Subcutaneous adipose tissue (tissue), 4 donors: ENCODE data around the gene TSPAN10. TPM values are rescaled to one million over a fixed set of nuclear protein-coding genes. Genes with fewer than 3 reads are reported as not detected.

Source experiments
- total RNA-seq, 4 donors: library from RNA; depleted of rRNA; stranded (reverse); fragments of >200 nt; gene quantifications; one replicate each; pipeline ENCODE4 v1.1.0, GENCODE V29; 2016
- TF ChIP-seq, protein P1 (sequence below): fragments of 450-650 bp; IDR thresholded peaks from one replicate; pipeline ENCODE4 v1.5.1; 2016; ENCODE audit warnings: low read depth, mild to moderate bottlenecking, control low read depth, antibody characterized with exemption, moderate library complexity

The TSPAN10 gene
- total RNA-seq, 4 donors from 2014 or later: 0.44 to 2.4 (median 0.68) TPM; not detected in 1

GRCh38 chr17:81646869-81647600 lies 10.0 kb downstream of the TSPAN10 start:
- TF ChIP-seq, protein P1, sequence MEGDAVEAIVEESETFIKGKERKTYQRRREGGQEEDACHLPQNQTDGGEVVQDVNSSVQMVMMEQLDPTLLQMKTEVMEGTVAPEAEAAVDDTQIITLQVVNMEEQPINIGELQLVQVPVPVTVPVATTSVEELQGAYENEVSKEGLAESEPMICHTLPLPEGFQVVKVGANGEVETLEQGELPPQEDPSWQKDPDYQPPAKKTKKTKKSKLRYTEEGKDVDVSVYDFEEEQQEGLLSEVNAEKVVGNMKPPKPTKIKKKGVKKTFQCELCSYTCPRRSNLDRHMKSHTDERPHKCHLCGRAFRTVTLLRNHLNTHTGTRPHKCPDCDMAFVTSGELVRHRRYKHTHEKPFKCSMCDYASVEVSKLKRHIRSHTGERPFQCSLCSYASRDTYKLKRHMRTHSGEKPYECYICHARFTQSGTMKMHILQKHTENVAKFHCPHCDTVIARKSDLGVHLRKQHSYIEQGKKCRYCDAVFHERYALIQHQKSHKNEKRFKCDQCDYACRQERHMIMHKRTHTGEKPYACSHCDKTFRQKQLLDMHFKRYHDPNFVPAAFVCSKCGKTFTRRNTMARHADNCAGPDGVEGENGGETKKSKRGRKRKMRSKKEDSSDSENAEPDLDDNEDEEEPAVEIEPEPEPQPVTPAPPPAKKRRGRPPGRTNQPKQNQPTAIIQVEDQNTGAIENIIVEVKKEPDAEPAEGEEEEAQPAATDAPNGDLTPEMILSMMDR: no peak

DNA sequence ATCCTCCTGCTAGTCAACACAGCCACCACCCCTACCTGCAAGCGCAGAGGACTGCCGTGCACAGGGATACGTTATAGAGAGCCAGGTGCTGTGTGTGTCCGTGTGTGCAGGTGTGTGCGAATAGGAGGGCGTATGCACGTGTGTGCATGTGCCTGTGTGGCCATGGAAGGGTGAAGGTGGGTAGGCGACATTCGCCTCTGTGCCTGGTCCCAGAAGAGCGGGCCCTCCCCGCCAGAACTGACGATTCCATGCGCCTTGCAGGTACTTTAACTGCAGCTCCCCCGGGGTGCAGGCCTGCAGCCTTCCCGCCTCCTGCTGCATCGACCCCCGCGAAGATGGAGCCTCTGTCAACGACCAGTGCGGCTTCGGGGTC lies 10.6 kb downstream of the TSPAN10 start:
- TF ChIP-seq, protein P1: no peak

DNA sequence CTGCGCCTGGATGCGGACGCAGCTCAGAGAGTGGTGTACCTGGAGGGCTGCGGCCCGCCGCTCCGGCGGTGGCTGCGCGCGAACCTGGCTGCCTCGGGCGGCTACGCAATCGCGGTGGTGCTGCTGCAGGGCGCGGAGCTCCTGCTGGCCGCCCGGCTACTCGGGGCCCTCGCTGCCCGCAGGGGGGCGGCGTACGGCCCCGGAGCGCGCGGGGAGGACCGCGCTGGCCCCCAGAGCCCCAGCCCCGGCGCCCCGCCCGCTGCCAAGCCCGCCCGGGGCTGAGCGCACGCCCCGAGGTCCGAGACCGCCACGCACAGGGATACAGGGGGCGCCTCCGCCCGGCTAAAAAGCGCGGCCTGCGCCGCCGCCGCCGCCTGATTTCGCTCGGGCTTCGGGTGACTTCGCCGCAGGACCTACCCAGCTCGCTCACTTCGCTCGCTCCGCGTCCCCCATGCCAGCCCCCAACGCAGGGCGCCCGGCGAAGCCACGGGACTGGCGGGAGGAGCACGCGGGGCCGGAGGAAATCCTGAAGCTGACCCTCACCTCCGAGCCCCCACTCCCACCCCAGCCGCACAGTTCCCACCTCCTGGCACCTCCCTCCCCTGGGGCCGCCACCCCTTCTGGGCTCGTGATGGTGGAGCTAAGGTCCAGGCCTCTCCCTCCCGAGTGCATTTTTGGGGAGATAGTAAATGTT lies 11.2 kb downstream of the TSPAN10 start:
- TF ChIP-seq, protein P1: no peak

DNA sequence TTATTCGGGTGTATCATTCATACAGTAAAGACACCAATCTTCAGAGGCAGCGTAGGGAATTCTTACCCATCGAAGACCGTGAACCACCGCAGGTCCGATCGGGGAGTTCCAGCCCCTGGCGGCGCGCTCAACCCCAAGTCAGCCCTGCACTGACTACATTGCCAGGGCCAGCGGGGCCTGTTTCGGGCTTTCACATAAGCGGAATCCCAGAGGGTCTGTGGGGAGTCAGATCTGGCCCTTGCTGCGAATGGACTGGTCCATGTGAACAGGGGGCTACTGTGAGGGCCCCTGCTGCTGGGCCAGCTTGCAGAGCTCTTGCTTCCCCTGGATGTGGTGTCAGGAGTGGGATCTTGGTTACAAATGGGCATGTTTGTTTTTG lies 11.7 kb downstream of the TSPAN10 start:
- TF ChIP-seq, protein P1: no peak

DNA sequence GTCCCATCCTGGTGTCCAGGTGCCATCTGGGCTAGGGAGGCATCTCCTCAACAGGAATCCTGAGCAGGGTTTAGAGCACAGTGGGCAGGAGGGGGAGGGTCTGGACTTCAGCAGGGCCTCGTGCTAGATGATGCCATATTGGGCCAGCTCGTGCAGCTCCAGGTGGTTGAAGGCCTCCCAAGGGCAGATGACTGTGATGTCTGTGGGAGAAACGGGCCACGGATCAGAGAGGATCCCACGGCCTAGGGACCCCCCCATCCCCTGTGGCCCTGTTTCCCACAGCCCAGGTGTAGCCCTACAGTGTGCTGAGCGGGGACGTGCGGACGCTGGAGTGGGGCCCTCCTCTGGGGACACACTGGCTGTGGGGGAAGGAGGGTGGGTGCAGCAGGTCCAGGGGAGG lies 14.0 kb downstream of the TSPAN10 start:
- TF ChIP-seq, protein P1: no peak

GRCh38 chr17:81651692-81652091 lies 14.7 kb downstream of the TSPAN10 start:
- TF ChIP-seq, protein P1: no peak

DNA sequence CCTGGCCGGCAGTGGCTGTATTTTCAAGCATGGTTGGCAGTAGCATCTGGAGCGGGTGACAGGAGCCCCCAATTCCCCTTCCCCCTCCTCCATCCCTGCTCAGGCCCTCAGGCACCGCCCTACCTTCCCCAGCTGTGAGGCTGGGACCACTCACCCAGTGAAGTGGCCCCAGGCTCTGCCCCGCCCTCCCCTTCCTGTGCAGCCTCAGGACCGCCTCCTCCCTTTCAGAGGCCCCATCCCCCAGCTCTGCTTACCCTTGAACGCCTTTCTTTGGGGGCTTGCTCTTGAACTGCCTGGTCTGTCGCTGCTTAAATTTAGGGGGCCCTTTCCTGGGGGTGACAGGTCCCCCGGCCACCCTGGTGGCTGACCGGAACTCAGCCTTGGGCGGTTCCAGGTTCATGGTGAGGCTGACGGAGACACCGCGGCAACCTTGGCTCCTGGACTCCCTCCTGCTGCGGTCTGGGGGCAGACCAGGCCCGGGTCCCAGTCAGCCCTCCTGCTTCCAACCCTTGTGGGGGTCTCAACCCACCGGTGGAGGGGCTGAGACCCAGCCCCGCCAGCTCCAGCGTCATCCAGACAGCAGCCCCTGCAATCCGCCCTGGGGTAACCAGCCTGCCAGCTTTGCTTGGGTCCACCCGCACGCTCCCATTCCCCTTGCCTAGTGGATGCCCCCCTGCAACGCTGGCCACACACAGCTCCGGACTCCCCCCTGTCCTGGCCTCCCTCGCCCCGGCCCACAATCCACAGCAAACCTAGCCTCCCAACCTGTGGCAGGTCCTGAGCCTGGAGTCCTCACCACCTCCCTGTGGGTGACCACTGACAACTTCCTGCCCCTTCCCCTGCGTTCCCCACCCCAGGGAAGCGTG lies 16.1 kb downstream of the TSPAN10 start:
- TF ChIP-seq, protein P1: no peak
